HL-60 (cell line): Measurements from ENCODE around the gene GPR108.

Experiments used
- DNase-seq, 2 experiments: peaks; one replicate each; pipeline ENCODE4 v3.0.0-alpha.2; 2010 to 2020; ENCODE audit warnings: low read depth in 1 of 2, low spot score in 1 of 2
- H3K27ac ChIP-seq: fragments of 250-450 bp; sonication (Bioruptor Pico); replicated peaks from 2 replicates; pipeline ENCODE4 v1.5.1; 2020; ENCODE audit warnings: mild to moderate bottlenecking, moderate library complexity
- H3K27me3 ChIP-seq: fragments of 250-450 bp; sonication (Bioruptor Pico); 2 replicates; pipeline ENCODE4 v1.5.1; 2021; ENCODE audit warnings: mild to moderate bottlenecking, moderate library complexity; ENCODE audit not compliant: insufficient read depth, poor library complexity, severe bottlenecking
- H3K4me3 ChIP-seq: replicated peaks from 2 replicates; pipeline ENCODE4 v1.5.1; 2011; ENCODE audit warnings: mild to moderate bottlenecking, control low read depth, low read length; ENCODE audit not compliant: insufficient read depth
- GABPA ChIP-seq: IDR thresholded peaks from 2 replicates; pipeline ENCODE4 v1.6.1; 2012; ENCODE audit warnings: low read depth
- POLR2AphosphoS5 ChIP-seq: IDR thresholded peaks from 2 replicates; pipeline ENCODE4 v1.6.1; 2012; ENCODE audit warnings: low read depth
- SPI1 ChIP-seq: IDR thresholded peaks from 2 replicates; pipeline ENCODE4 v1.6.1; 2012; ENCODE audit warnings: low read depth, mild to moderate bottlenecking, borderline replicate concordance
- TF ChIP-seq, protein P1 (sequence below): IDR thresholded peaks from one replicate; pipeline ENCODE4 v1.5.1; 2011; ENCODE audit warnings: low read length, control low read depth, inconsistent platforms; ENCODE audit not compliant: insufficient read depth
- TF ChIP-seq, protein P2 (sequence below): IDR thresholded peaks from 2 replicates; pipeline ENCODE4 v1.6.1; 2012; ENCODE audit warnings: low read depth; ENCODE audit not compliant: insufficient replicate concordance

GPR108 gene

DNA sequence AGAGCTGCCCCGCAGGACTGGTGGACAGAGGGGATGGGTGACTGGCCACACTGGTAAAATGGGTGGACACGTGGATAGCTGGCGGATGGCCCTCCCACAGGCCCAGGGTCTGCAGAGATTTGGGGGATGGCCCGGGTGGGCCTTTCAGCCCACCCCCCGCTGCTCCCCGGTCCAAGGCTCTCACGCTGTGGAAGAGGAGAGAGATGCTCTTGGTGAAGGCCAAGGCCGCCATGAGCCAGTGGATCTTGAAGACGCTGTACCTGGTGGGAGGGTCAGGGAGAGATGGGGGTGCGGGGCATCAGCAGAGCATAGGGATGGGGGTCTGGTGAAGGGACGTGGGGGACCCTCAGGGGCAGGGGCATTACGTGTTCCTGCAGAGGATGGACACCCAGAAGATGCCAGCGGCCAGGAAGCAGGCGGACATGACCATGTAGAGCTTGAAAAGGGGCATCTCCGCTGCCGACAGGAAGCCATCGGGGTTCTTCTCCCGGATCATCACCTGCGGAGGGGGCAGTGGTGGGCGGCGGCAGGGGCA is 4.5 kb downstream of the GPR108 start:
- Histone ChIP-seq H3K27ac (no peak overlapping the region), H3K27me3 (no peaks in the 10 kb centered on the region), H3K4me3 (no peak overlapping the region)
- TF ChIP-seq SPI1 (no peak), GABPA (no peak), POLR2AphosphoS5 (no peak)
- TF ChIP-seq, protein P1, sequence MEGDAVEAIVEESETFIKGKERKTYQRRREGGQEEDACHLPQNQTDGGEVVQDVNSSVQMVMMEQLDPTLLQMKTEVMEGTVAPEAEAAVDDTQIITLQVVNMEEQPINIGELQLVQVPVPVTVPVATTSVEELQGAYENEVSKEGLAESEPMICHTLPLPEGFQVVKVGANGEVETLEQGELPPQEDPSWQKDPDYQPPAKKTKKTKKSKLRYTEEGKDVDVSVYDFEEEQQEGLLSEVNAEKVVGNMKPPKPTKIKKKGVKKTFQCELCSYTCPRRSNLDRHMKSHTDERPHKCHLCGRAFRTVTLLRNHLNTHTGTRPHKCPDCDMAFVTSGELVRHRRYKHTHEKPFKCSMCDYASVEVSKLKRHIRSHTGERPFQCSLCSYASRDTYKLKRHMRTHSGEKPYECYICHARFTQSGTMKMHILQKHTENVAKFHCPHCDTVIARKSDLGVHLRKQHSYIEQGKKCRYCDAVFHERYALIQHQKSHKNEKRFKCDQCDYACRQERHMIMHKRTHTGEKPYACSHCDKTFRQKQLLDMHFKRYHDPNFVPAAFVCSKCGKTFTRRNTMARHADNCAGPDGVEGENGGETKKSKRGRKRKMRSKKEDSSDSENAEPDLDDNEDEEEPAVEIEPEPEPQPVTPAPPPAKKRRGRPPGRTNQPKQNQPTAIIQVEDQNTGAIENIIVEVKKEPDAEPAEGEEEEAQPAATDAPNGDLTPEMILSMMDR: no peak
- TF ChIP-seq, protein P2, sequence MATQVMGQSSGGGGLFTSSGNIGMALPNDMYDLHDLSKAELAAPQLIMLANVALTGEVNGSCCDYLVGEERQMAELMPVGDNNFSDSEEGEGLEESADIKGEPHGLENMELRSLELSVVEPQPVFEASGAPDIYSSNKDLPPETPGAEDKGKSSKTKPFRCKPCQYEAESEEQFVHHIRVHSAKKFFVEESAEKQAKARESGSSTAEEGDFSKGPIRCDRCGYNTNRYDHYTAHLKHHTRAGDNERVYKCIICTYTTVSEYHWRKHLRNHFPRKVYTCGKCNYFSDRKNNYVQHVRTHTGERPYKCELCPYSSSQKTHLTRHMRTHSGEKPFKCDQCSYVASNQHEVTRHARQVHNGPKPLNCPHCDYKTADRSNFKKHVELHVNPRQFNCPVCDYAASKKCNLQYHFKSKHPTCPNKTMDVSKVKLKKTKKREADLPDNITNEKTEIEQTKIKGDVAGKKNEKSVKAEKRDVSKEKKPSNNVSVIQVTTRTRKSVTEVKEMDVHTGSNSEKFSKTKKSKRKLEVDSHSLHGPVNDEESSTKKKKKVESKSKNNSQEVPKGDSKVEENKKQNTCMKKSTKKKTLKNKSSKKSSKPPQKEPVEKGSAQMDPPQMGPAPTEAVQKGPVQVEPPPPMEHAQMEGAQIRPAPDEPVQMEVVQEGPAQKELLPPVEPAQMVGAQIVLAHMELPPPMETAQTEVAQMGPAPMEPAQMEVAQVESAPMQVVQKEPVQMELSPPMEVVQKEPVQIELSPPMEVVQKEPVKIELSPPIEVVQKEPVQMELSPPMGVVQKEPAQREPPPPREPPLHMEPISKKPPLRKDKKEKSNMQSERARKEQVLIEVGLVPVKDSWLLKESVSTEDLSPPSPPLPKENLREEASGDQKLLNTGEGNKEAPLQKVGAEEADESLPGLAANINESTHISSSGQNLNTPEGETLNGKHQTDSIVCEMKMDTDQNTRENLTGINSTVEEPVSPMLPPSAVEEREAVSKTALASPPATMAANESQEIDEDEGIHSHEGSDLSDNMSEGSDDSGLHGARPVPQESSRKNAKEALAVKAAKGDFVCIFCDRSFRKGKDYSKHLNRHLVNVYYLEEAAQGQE: no peak
- no peak for DNase-seq

DNA sequence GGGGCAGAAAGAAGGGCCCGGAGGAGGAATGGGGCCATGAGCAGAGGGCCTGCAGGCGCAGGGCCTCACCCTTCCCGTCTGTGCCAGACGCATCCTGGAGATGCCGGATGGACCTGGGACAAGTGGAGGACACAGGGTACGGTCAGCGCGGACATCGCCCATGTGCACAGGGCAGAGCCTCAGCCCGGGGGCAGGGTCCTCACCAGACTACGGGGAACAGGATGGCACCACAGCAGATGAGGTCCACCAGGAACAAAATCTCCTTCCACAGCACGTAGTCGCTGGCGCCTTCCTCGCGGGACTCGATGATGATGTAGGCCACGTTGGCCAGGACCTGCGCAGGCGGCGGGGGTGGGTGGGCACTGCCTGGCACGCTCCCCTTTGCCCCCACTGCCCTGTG is 5.6 kb downstream of the GPR108 start:
- DNase-seq: no peak
- Histone ChIP-seq H3K4me3 (no peak overlapping the region), H3K27ac (no peak overlapping the region), H3K27me3 (no peaks in the 10 kb centered on the region)
- TF ChIP-seq, protein P2: no peak
- TF ChIP-seq GABPA (no peak), SPI1 (no peak)
- TF ChIP-seq, protein P1: no peak

DNA sequence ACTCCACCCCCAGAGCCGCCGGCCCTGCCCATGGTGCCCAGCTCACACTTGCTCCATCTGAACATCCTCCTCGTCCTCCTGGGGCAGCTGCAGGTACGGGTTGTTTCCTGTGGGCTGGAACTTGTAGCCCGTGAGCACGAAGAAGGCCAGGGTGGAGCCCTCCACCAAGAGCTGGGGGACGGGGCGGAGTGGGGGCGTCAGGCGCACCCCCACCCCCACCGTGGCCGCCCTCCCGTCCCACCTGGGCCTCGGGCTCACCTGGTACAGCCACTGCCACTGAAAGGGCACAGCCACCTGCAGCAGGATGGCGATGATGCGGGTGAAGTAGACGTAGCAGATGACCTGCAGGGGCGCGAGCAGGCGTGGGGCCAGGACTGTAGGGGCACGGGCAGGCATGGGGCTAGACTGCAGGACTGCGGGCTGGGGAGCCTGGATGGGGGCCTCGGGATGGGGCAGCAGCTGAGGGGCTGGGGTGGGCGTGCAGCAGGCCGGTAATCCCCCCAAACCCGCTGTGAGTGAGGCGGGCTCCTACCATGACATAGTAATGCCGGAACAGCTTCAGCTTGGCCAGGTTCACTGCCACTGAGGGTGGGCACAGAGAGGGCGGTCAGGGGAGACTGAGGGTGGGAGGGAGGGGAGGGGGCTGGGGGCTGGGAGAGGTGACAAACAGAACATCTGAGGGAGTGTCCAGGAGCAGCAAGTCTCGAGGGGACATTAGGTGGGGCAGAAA is 6.3 kb downstream of the GPR108 start:
- no peak for DNase-seq
- Histone ChIP-seq H3K27ac (no peak overlapping the region), H3K4me3 (no peak overlapping the region), H3K27me3 (no peaks in the 10 kb centered on the region)
- TF ChIP-seq, protein P1: no peak
- no peak for TF ChIP-seq POLR2AphosphoS5
- TF ChIP-seq GABPA: no peak
- TF ChIP-seq SPI1: no peak
- TF ChIP-seq, protein P2: no peak
